Gastroesophageal sphincter (tissue), 4 donors: Measurements from ENCODE around the gene EPB41L3. TPM values are rescaled to one million over a fixed set of nuclear protein-coding genes. Genes with fewer than 3 reads are reported as not detected.

Experiments
- ATAC-seq: fragments of 150-250 bp; one replicate; pipeline ENCODE4 v1.9.1; 2016; ENCODE audit warnings: mild to moderate bottlenecking, moderate library complexity
- H3K27ac ChIP-seq, 4 donors: fragments of 200-600 bp; sonication (generic) in 3 of 4; 1 replicate in 3 of 4; 2 replicates in 1 of 4; pipeline ENCODE4 v1.5.1; 2016 to 2019
- H3K27me3 ChIP-seq: fragments of 200-600 bp; sonication (generic); one replicate; pipeline ENCODE4 v1.5.1; 2019
- H3K36me3 ChIP-seq, 2 donors: fragments of 200-600 bp; sonication (generic); one replicate each; pipeline ENCODE4 v1.5.1; 2019; ENCODE audit warnings: control low read depth in 1 of 2
- H3K4me1 ChIP-seq, 3 donors: fragments of 200-600 bp; sonication (generic); 1 replicate in 2 of 3; 2 replicates in 1 of 3; pipeline ENCODE4 v1.5.1; 2016 to 2019; ENCODE audit warnings: control low read depth in 2 of 3
- H3K4me3 ChIP-seq, 2 donors: fragments of 200-600 bp; sonication (generic); one replicate each; pipeline ENCODE4 v1.5.1; 2019; ENCODE audit warnings: mild to moderate bottlenecking in 1 of 2, moderate library complexity in 1 of 2
- H3K9me3 ChIP-seq, 3 donors: fragments of 200-600 bp; sonication (generic); one replicate each; pipeline ENCODE4 v1.5.1; 2017 to 2019; ENCODE audit warnings: control low read depth in 2 of 3
- EP300 ChIP-seq: sonication (generic); formaldehyde crosslinking; IDR thresholded peaks from one replicate; pipeline ENCODE4 v1.6.1; 2017; ENCODE audit warnings: antibody characterized with exemption, mild to moderate bottlenecking
- POLR2A ChIP-seq, 2 donors: fragments of 450-650 bp; IDR thresholded peaks; one replicate each; pipeline ENCODE4 v1.6.1; 2017; ENCODE audit warnings: antibody characterized with exemption in 2 of 2, mild to moderate bottlenecking in 2 of 2, moderate library complexity in 1 of 2
- POLR2AphosphoS5 ChIP-seq: sonication (generic); formaldehyde crosslinking; IDR thresholded peaks from one replicate; pipeline ENCODE4 v1.6.1; 2017; ENCODE audit warnings: antibody characterized with exemption
- WGBS, 2 donors: methylation state at CpG; one replicate each; pipeline ENCODE4 v1.1.5; 2018; ENCODE audit warnings: low coverage in 1 of 2; 5-methylcytosine and 5-hydroxymethylcytosine counted together
- total RNA-seq, 4 donors: library from RNA; depleted of rRNA; stranded (reverse); fragments of >200 nt; gene quantifications; one replicate each; pipeline ENCODE4 v1.1.0, GENCODE V29; 2016
- TF ChIP-seq, protein P1 (sequence below), 4 experiments: fragments of 200-600 bp in 2 of 4; fragments of 450-650 bp in 2 of 4; sonication (generic) in 1 of 4; IDR thresholded peaks; one replicate each; pipeline ENCODE4 v1.5.1; 2017 to 2019; ENCODE audit warnings: antibody characterized with exemption in 4 of 4, mild to moderate bottlenecking in 2 of 4, moderate library complexity in 2 of 4

The EPB41L3 gene
- total RNA-seq, 4 donors from 2014 or later: 27.4 to 66.6 (median 43.4) TPM

DNA sequence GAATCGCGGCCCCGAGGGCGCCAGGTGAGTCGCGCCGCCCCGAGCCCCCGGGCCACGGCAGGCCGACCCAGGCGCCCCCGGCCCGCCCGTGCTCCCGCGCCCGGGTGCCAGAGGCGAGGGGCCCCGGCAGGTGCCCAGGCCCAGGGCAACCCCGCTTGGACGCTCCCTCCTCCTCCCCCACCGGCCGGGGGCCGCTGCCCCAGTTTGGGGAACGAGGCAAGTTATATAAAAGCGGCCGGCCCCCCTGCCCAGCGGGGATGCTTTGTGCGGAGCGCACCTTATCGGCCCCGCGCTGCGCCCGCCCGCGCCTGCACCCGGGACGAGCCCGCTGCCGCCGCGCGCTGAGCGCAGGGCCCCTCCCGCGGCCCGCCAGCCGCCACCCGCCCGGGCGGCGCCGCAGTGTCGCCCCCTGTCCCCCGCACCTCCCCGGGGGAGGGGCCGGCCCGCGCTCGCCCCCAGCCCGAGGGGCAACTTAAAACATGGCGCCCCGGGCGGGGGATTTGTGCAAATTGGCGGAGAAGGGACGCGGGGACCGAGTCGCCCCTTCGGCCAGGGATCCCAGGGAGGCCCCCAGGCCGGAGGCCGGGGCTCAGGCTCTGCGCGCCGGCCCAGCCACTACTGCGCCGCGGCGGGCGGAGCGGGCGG lies 639 bp downstream of the EPB41L3 start:
- Histone ChIP-seq H3K4me1 (peaks cover 0 to 27% (median 0%) of the 10 kb centered on the region in 3 donors), H3K4me3 (peak overlapping the region; percentile 33 to 69), H3K27me3 (peaks cover 44% of the 10 kb centered on the region), H3K9me3 (no peaks in the 10 kb centered on the region), H3K36me3 (no peaks in the 10 kb centered on the region), H3K27ac (peak overlapping the region in 3 of 4 donors; percentile 78 to 85 (median 83))
- ATAC-seq: peak; percentile 43
- no CpG with 5 or more reads among the region's 84 CpGs for WGBS, 2 donors
- TF ChIP-seq EP300 (no peak), POLR2AphosphoS5 (no peak), POLR2A (IDR thresholded peaks at IDR 0.05) (no peak)
- TF ChIP-seq, protein P1, sequence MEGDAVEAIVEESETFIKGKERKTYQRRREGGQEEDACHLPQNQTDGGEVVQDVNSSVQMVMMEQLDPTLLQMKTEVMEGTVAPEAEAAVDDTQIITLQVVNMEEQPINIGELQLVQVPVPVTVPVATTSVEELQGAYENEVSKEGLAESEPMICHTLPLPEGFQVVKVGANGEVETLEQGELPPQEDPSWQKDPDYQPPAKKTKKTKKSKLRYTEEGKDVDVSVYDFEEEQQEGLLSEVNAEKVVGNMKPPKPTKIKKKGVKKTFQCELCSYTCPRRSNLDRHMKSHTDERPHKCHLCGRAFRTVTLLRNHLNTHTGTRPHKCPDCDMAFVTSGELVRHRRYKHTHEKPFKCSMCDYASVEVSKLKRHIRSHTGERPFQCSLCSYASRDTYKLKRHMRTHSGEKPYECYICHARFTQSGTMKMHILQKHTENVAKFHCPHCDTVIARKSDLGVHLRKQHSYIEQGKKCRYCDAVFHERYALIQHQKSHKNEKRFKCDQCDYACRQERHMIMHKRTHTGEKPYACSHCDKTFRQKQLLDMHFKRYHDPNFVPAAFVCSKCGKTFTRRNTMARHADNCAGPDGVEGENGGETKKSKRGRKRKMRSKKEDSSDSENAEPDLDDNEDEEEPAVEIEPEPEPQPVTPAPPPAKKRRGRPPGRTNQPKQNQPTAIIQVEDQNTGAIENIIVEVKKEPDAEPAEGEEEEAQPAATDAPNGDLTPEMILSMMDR (IDR thresholded peaks at IDR 0.05): no peak

DNA sequence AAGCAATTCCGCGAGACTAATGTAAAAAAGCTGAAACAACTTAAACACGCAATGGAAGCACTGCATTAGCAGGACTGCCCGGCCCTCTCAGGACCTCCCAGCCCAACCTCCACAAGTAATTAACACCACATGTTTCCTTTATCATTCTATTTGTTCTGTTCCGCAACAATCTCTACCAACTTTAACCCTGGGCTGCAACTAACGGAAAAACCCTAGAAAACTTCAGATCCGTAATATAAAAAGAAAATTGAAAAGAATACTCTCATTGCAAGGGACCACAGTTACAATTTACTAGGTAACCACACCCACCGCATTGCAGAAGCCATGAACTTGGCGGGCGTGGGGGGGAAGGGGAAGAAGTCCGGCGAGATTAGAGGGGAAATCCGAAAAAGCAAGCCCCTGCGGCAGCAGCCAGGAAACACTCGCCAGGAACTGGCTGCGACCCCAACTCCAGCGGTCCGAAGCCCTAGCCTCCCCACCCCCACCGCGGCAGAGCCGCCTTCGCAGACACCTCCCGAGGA lies 1.2 kb downstream of the EPB41L3 start:
- TF ChIP-seq POLR2AphosphoS5: no peak
- no peak for TF ChIP-seq EP300
- no peak for TF ChIP-seq POLR2A (IDR thresholded peaks at IDR 0.05)
- TF ChIP-seq, protein P1 (IDR thresholded peaks at IDR 0.05): no peak
- Histone ChIP-seq H3K27ac (peak overlapping the region in 3 of 4 donors; percentile 78 to 85 (median 83)), H3K36me3 (no peaks in the 10 kb centered on the region), H3K9me3 (no peaks in the 10 kb centered on the region), H3K4me3 (peak overlapping the region; percentile 33 to 69), H3K27me3 (peaks cover 44% of the 10 kb centered on the region), H3K4me1 (peaks cover 0 to 27% (median 0%) of the 10 kb centered on the region in 3 donors)
- ATAC-seq: no peak
- 9 to 13% methylated on average over 7 to 10 of the region's 23 CpGs for WGBS, 2 donors

DNA sequence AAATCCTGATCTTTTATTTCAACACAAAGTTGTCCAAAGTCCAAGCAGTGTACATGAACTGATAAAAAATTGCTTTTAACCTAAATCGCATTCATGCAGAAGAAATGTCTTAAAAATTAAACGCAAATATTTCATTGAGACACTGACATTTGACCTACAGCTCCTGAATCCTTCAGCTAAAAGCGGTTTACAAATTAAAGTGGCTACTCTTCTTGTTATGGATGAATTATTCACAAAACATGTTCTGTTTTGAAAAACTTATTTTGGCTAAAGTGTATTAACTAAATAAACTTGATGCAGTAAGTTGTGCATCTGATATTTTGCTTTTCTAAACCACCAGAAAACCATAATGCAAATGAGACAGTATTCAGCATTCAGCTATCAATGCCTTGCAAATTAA lies 2.2 kb downstream of the EPB41L3 start:
- H3K36me3 ChIP-seq: no peaks in the 10 kb centered on the region
- H3K9me3 ChIP-seq: no peaks in the 10 kb centered on the region
- no peak overlapping the region for H3K4me3 ChIP-seq
- peak overlapping the region in 1 of 4 donors; percentile 85 for H3K27ac ChIP-seq
- H3K27me3 ChIP-seq: peaks cover 44% of the 10 kb centered on the region
- H3K4me1 ChIP-seq: peaks cover 0 to 27% (median 0%) of the 10 kb centered on the region in 3 donors
- ATAC-seq: no peak
- TF ChIP-seq EP300: no peak
- no peak for TF ChIP-seq POLR2AphosphoS5
- no peak for TF ChIP-seq POLR2A (IDR thresholded peaks at IDR 0.05)
- TF ChIP-seq, protein P1 (IDR thresholded peaks at IDR 0.05): no peak
- 67 to 79% methylated on average over 3 of the region's 3 CpGs for WGBS, 2 donors

DNA sequence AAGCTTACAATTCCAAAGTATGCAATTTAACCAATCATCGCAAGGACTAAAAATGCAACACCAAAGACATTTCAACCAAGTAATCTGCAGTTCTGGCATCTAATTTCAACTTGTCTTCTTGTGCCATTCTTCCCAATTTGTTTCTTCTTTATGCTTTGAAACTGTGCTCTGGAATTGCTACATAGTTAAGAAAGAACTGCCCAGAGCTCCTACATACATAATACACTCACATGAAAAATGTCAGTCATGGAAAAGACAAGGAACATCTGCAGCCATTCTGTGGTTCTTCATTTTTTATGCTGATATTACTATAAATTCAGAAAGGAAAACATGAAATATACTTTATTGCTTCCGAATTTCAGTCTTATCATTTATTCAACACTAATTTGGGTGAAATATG lies 4.4 kb downstream of the EPB41L3 start:
- Histone ChIP-seq H3K9me3 (no peaks in the 10 kb centered on the region), H3K4me1 (peaks cover 0 to 25% (median 0%) of the 10 kb centered on the region in 3 donors), H3K4me3 (no peak overlapping the region), H3K27ac (no peak overlapping the region), H3K36me3 (no peaks in the 10 kb centered on the region), H3K27me3 (peaks cover 32% of the 10 kb centered on the region)
- WGBS, 2 donors: 72 to 94% methylated on average over 2 of the region's 2 CpGs
- ATAC-seq: no peak
- TF ChIP-seq, protein P1 (IDR thresholded peaks at IDR 0.05): no peak
- TF ChIP-seq POLR2A (IDR thresholded peaks at IDR 0.05) (no peak), POLR2AphosphoS5 (no peak), EP300 (no peak)

GRCh38 chr18:5538544-5538943 lies 5.3 kb downstream of the EPB41L3 start:
- 45 to 83% methylated on average over 1 to 2 of the region's 2 CpGs for WGBS, 2 donors
- no peak for TF ChIP-seq EP300
- TF ChIP-seq POLR2AphosphoS5: no peak
- no peak for TF ChIP-seq POLR2A (IDR thresholded peaks at IDR 0.05)
- TF ChIP-seq, protein P1 (IDR thresholded peaks at IDR 0.05): no peak
- H3K36me3 ChIP-seq: no peaks in the 10 kb centered on the region
- peaks cover 23% of the 10 kb centered on the region for H3K27me3 ChIP-seq
- peaks cover 0 to 17% (median 0%) of the 10 kb centered on the region in 3 donors for H3K4me1 ChIP-seq
- H3K9me3 ChIP-seq: no peaks in the 10 kb centered on the region
- no peak for ATAC-seq
- H3K4me3 ChIP-seq: no peak overlapping the region
- no peak overlapping the region for H3K27ac ChIP-seq
